Adrenal gland (tissue), 12 donors: ENCODE data around the gene USP10. TPM values are rescaled to one million over a fixed set of nuclear protein-coding genes. Genes with fewer than 3 reads are reported as not detected.
"Not testable (repeated sequence)": the region's sequence is repeated elsewhere in the genome, so short reads cannot be mapped to it uniquely, and the experiment has no call there.

Source experiments
- DNase-seq, 7 donors: peaks; one replicate each; pipeline ENCODE4 v3.0.0-alpha.2; 2019 to 2020
- H3K27ac ChIP-seq, 5 donors: fragments of 200-600 bp; sonication (generic) in 4 of 5; 1 replicate in 3 of 5; 2 replicates in 2 of 5; pipeline versions ENCODE4 v1.5.1 to v1.8.0; 2016 to 2020; ENCODE audit warnings: mild to moderate bottlenecking in 1 of 5
- H3K27me3 ChIP-seq: fragments of 200-600 bp; 2 replicates; pipeline ENCODE4 v1.8.0; 2021
- H3K36me3 ChIP-seq, 2 donors: fragments of 200-600 bp; replicated peaks in 1 of 2; 1 replicate in 1 of 2; 2 replicates in 1 of 2; pipeline versions ENCODE4 v1.5.1 to v1.8.0; 2018 to 2022
- H3K4me1 ChIP-seq, 2 donors: fragments of 200-600 bp; replicated peaks in 1 of 2; 1 replicate in 1 of 2; 2 replicates in 1 of 2; pipeline versions ENCODE4 v1.5.1 to v1.8.0; 2018 to 2021
- H3K4me3 ChIP-seq, 4 donors: fragments of 200-600 bp; sonication (generic) in 3 of 4; one replicate each; pipeline ENCODE4 v1.5.1; 2016 to 2018
- H3K9me3 ChIP-seq, 3 donors: fragments of 200-600 bp; sonication (generic) in 1 of 3; replicated peaks in 1 of 3; 1 replicate in 2 of 3; 2 replicates in 1 of 3; pipeline versions ENCODE4 v1.5.1 to v1.8.0; 2016 to 2021
- CTCF ChIP-seq, 6 experiments: fragments of 450-650 bp in 4 of 6; fragments of 200-600 bp in 2 of 6; sonication (generic) in 1 of 6; IDR thresholded peaks; 1 replicate in 5 of 6; 2 replicates in 1 of 6; pipeline versions ENCODE4 v1.5.1 to v1.8.0; 2016 to 2021; ENCODE audit warnings: antibody characterized with exemption in 6 of 6, mild to moderate bottlenecking in 2 of 6, moderate library complexity in 1 of 6
- POLR2A ChIP-seq, 2 donors: fragments of 450-650 bp; IDR thresholded peaks; one replicate each; pipeline ENCODE4 v1.6.1; 2017; ENCODE audit warnings: antibody characterized with exemption in 2 of 2, mild to moderate bottlenecking in 2 of 2, moderate library complexity in 1 of 2
- WGBS, 4 donors: extraction: QIAGEN DNeasy Blood & Tissue Kit in 2 of 4; methylation state at CpG; one replicate each; pipeline versions ENCODE4 v1.1.5 to v1.1.7; 2013 to 2017; 5-methylcytosine and 5-hydroxymethylcytosine counted together
- intact Hi-C, 2 donors: fragments of 100-400 bp; cut with DNase I; formaldehyde crosslinking; loops; one replicate each; pipeline versions ENCODE4 v1.14.1 to v1.15.0; 2022 to 2023
- polyA plus RNA-seq, 3 donors: library from polyadenylated mRNA; stranded (reverse); fragments of 200-250 nt in 2 of 3; fragments of 350-450 nt in 1 of 3; fragmentation: Illumina TruSeq in 1 of 3; extraction: RNeasy Lipid Tissue Mini Kit (QIAGEN cat#74804) in 1 of 3; gene quantifications; one replicate each; pipeline ENCODE4 v1.2.3, GENCODE V29; 2013 to 2014
- total RNA-seq, 9 donors: library from RNA; depleted of rRNA in 4 of 9; stranded (reverse); fragments of >200 nt in 4 of 9; fragments of 120-200 nt in 1 of 9; fragmentation: NEBNext Ultra II Directional in 1 of 9; extraction: Animal tissue kit (Norgen Biotek cat#: 25700) in 1 of 9; gene quantifications; one replicate each; pipeline versions ENCODE4 v1.1.0 to v1.2.4, GENCODE V29; 2013 to 2023
- donor health status: healthy with polysubstance abuse.
- donor health status: Bipolar disorder and iron deficiency.
- donor health status: DM: yes; HTN: yes; CAD: no.
- donor health status: DM: no; HTN: no; CAD: no.
- donor health status: DM: no; HTN: no; CAD: no.
- donor health status: DM: yes; HTN: yes; CAD: no.

Gene USP10
- total and polyA plus RNA-seq, 12 donors: 16.2 to 154 (median 60.4) TPM

GRCh38 chr16:84684592-84684965 lies 15.2 kb upstream of the USP10 start:
- H3K4me3 ChIP-seq: no peak overlapping the region
- no peaks in the 10 kb centered on the region for H3K36me3 ChIP-seq
- intact Hi-C loops: no loop called here
- no peak for DNase-seq
- H3K9me3 ChIP-seq: no peaks in the 10 kb centered on the region
- no peaks in the 10 kb centered on the region for H3K4me1 ChIP-seq
- TF ChIP-seq POLR2A (IDR thresholded peaks at IDR 0.05): no peak
- TF ChIP-seq CTCF (IDR thresholded peaks at IDR 0.05): no peak
- WGBS, 4 donors: 79 to 89% (median 85%) methylated on average over 4 of the region's 4 CpGs
- H3K27me3 ChIP-seq: no peaks in the 10 kb centered on the region
- no peak overlapping the region for H3K27ac ChIP-seq

- no peaks in the 10 kb centered on the region for H3K36me3 ChIP-seq
- TF ChIP-seq POLR2A (IDR thresholded peaks at IDR 0.05): no peak
- TF ChIP-seq CTCF (IDR thresholded peaks at IDR 0.05): no peak
- WGBS, 4 donors: 76 to 87% (median 85%) methylated on average over 8 of the region's 8 CpGs
- no peaks in the 10 kb centered on the region for H3K27me3 ChIP-seq
- H3K9me3 ChIP-seq: no peaks in the 10 kb centered on the region
- H3K27ac ChIP-seq: no peak overlapping the region
- intact Hi-C loops: no loop called here
- H3K4me1 ChIP-seq: no peaks in the 10 kb centered on the region
- peak in 1 of 7 donors; percentile 9 for DNase-seq
- no peak overlapping the region for H3K4me3 ChIP-seq
These were observed 14.6 kb upstream of the USP10 start for GRCh38 chr16:84685210-84685609.

GRCh38 chr16:84686707-84687298 lies 13.0 kb upstream of the USP10 start:
- DNase-seq: peak in 1 of 7 donors; percentile 23
- Histone ChIP-seq H3K4me3 (no peak overlapping the region), H3K27ac (no peak overlapping the region), H3K36me3 (no peaks in the 10 kb centered on the region), H3K9me3 (no peaks in the 10 kb centered on the region), H3K27me3 (no peaks in the 10 kb centered on the region), H3K4me1 (no peaks in the 10 kb centered on the region)
- intact Hi-C loops: no loop called here
- TF ChIP-seq POLR2A (IDR thresholded peaks at IDR 0.05) (no peak), CTCF (IDR thresholded peaks at IDR 0.05) (no peak)
- WGBS, 4 donors: 81 to 87% (median 84%) methylated on average over 6 of the region's 6 CpGs

- Histone ChIP-seq H3K4me3 (no peak overlapping the region), H3K27ac (no peak overlapping the region), H3K4me1 (no peaks in the 10 kb centered on the region), H3K27me3 (no peaks in the 10 kb centered on the region), H3K9me3 (no peaks in the 10 kb centered on the region), H3K36me3 (no peaks in the 10 kb centered on the region)
- intact Hi-C loops: no loop called here
- TF ChIP-seq POLR2A (IDR thresholded peaks at IDR 0.05): no peak
- no peak for TF ChIP-seq CTCF (IDR thresholded peaks at IDR 0.05)
- DNase-seq: peak in 1 of 7 donors; percentile 4
- 77 to 95% (median 84%) methylated on average over 6 of the region's 6 CpGs for WGBS, 4 donors
These were observed 12.1 kb upstream of the USP10 start for GRCh38 chr16:84687715-84688114.

- H3K4me3 ChIP-seq, H3K9me3 ChIP-seq, H3K27ac ChIP-seq, H3K36me3 ChIP-seq, H3K27me3 ChIP-seq, intact Hi-C loops, H3K4me1 ChIP-seq, DNase-seq: not testable (repeated sequence)
- WGBS, 4 donors: 93 to 98% (median 97%) methylated on average over 4 of the region's 4 CpGs
These were observed 11.6 kb upstream of the USP10 start for GRCh38 chr16:84688163-84688562.
